SU-DHL-6 (cell line): ENCODE data around the gene APCDD1.

Experiments used
- EZH2phosphoT487 ChIP-seq: fragments of 200-600 bp; sonication (generic), shearing (Covaris generic); conservative IDR thresholded peaks from 2 replicates; pipeline ENCODE4 v1.6.1; 2018; ENCODE audit warnings: mild to moderate bottlenecking, antibody characterized with exemption, low read length, moderate library complexity, mixed read lengths
- TF ChIP-seq, protein P1 (sequence below): fragments of 200-600 bp; sonication (generic); IDR thresholded peaks from one replicate; pipeline ENCODE4 v1.5.1; 2017; ENCODE audit warnings: antibody characterized with exemption, mild to moderate bottlenecking, low read length, moderate library complexity; ENCODE audit not compliant: insufficient read depth, poor library complexity, severe bottlenecking

GRCh38 chr18:10413722-10414121 is 40.7 kb upstream of the APCDD1 start:
- TF ChIP-seq, protein P1, sequence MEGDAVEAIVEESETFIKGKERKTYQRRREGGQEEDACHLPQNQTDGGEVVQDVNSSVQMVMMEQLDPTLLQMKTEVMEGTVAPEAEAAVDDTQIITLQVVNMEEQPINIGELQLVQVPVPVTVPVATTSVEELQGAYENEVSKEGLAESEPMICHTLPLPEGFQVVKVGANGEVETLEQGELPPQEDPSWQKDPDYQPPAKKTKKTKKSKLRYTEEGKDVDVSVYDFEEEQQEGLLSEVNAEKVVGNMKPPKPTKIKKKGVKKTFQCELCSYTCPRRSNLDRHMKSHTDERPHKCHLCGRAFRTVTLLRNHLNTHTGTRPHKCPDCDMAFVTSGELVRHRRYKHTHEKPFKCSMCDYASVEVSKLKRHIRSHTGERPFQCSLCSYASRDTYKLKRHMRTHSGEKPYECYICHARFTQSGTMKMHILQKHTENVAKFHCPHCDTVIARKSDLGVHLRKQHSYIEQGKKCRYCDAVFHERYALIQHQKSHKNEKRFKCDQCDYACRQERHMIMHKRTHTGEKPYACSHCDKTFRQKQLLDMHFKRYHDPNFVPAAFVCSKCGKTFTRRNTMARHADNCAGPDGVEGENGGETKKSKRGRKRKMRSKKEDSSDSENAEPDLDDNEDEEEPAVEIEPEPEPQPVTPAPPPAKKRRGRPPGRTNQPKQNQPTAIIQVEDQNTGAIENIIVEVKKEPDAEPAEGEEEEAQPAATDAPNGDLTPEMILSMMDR = no peak
- no peak for TF ChIP-seq EZH2phosphoT487
